Measurements from ENCODE around the gene BMP8A.

- TF ChIP-seq CTCF (IDR thresholded peaks at IDR 0.05) (no peak), EZH2phosphoT487 (IDR thresholded peaks at IDR 0.05) (no peak)
Measured at GRCh38 chr1:39466413-39467107, 24.9 kb upstream of the BMP8A start.
